Measurements from ENCODE around the gene HORMAD2. TPM values are rescaled to one million over a fixed set of nuclear protein-coding genes. Genes with fewer than 3 reads are reported as not detected.
"Not testable (repeated sequence)": the region's sequence is repeated elsewhere in the genome, so short reads cannot be mapped to it uniquely, and the experiment has no call there.

HORMAD2 gene
- total RNA-seq, 1 experiment from 2014 or later = not detected

DNA sequence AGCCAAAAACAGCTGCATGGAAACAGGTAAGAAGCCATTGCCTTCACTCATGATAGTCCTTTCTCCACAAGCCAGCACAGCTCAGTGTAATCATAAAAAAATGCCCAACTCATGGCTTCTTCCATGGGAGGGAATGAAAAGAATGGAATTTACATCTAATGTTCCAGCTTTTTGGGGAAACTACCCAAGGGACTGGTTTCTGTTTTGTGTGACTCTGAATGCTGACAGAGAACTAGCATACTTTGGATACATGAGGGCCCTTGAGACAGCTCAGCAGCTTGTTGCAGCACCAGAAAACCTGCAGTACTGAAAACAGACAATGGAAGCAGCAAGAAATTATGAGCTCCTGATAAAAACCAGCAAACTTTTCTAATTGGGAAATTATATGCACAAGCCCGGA lies 24.2 kb upstream of the HORMAD2 start:
- intact Hi-C loops (cut with micrococcal nuclease; ENCODE audit: unreplicated experiment) = no loop called here
- H3K27me3 Mint-ChIP-seq (ENCODE audit: unreplicated experiment) = no peaks in the 10 kb centered on the region
- no peak for DNase-seq
- no TSS peak for BruUV-seq (replicated peaks)
- peaks cover 2% of the 10 kb centered on the region for H3K9me3 Mint-ChIP-seq (ENCODE audit: low read depth, unreplicated experiment)
- TF ChIP-seq, protein P1, sequence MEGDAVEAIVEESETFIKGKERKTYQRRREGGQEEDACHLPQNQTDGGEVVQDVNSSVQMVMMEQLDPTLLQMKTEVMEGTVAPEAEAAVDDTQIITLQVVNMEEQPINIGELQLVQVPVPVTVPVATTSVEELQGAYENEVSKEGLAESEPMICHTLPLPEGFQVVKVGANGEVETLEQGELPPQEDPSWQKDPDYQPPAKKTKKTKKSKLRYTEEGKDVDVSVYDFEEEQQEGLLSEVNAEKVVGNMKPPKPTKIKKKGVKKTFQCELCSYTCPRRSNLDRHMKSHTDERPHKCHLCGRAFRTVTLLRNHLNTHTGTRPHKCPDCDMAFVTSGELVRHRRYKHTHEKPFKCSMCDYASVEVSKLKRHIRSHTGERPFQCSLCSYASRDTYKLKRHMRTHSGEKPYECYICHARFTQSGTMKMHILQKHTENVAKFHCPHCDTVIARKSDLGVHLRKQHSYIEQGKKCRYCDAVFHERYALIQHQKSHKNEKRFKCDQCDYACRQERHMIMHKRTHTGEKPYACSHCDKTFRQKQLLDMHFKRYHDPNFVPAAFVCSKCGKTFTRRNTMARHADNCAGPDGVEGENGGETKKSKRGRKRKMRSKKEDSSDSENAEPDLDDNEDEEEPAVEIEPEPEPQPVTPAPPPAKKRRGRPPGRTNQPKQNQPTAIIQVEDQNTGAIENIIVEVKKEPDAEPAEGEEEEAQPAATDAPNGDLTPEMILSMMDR (IDR thresholded peaks at IDR 0.05; ENCODE audit: unreplicated experiment) = no peak
- no peak overlapping the region for H3K27ac Mint-ChIP-seq (ENCODE audit: unreplicated experiment)
- no peaks in the 10 kb centered on the region for H3K4me1 Mint-ChIP-seq (ENCODE audit: low read depth, unreplicated experiment)
- CTCF ChIA-PET = interaction anchor here (1.4 kb wide), 1 partner anchor 256 kb away, joined by 3 read pairs; no protein-coding TSS in a partner anchor
- no peaks in the 10 kb centered on the region for H3K36me3 Mint-ChIP-seq (ENCODE audit: insufficient read depth, unreplicated experiment)
- no peak overlapping the region for H3K4me3 Mint-ChIP-seq (ENCODE audit: low read depth, unreplicated experiment)

DNA sequence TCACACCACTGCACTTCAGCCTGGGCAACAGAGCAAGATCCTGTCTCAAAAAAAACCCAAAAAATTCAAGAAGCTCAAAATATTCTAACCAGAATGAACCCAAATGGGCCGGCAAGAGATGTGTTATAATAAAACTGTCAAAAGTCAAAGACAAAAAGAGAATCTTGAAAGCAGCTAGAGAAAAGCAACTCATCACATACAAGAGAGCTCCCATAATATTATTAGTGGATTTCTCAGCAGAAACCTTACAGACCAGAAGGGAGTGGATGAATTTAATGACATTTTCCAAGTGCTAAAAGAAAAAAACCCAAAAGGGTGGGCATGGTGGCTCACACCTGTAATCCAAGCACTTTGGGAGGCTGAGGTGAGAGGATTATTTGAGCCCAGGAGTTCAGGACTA lies 22.9 kb upstream of the HORMAD2 start:
- Mint-ChIP-seq H3K27ac (ENCODE audit: unreplicated experiment) (no peak overlapping the region), H3K4me3 (ENCODE audit: low read depth, unreplicated experiment) (no peak overlapping the region), H3K36me3 (ENCODE audit: insufficient read depth, unreplicated experiment) (no peaks in the 10 kb centered on the region), H3K4me1 (ENCODE audit: low read depth, unreplicated experiment) (peaks cover under 1% of the 10 kb centered on the region), H3K9me3 (ENCODE audit: low read depth, unreplicated experiment) (peaks cover 2% of the 10 kb centered on the region), H3K27me3 (ENCODE audit: unreplicated experiment) (no peaks in the 10 kb centered on the region)
- DNase-seq = no peak
- intact Hi-C loops (cut with micrococcal nuclease; ENCODE audit: unreplicated experiment) = no loop called here
- no TSS peak for BruUV-seq (replicated peaks)
- CTCF ChIA-PET = interaction anchor here (1.4 kb wide), 1 partner anchor 258 kb away, joined by 3 read pairs; no protein-coding TSS in a partner anchor
- TF ChIP-seq, protein P1 (IDR thresholded peaks at IDR 0.05; ENCODE audit: unreplicated experiment) = no peak

DNA sequence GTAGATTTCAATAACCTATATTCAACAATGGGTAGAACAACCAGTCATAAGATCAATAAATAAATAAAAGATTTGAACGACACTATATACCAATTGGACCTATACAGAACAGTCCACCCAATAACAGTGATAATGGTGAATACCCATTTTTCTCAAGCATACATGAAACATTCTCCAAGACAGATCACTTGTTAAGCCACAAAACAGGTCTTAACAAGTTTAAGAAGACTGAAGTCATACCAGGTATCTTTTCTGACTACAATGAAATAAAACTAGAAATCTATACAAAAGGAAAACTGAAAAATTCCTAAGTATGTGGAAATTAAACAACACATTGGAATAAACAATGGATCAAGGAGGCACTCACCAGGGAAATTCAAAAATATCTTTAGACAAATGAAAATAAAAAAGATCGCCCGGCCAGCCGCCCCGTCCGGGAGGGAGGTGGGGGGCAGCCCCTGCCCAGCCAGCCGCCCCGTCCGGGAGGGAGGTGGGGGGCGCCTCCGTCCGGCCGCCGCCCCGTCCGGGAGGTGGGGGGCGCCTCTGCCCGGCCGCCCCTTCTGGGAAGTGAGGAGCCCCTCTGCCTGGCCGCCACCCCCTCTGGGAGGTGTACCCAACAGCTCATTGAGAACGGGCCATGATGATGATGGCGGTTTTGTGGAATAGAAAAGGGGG lies 20.8 kb upstream of the HORMAD2 start:
- H3K4me3 Mint-ChIP-seq (ENCODE audit: low read depth, unreplicated experiment); BruUV-seq (replicated peaks); intact Hi-C loops (cut with micrococcal nuclease; ENCODE audit: unreplicated experiment); H3K27ac Mint-ChIP-seq (ENCODE audit: unreplicated experiment); CTCF ChIA-PET; H3K27me3 Mint-ChIP-seq (ENCODE audit: unreplicated experiment); DNase-seq; H3K9me3 Mint-ChIP-seq (ENCODE audit: low read depth, unreplicated experiment); H3K36me3 Mint-ChIP-seq (ENCODE audit: insufficient read depth, unreplicated experiment); H3K4me1 Mint-ChIP-seq (ENCODE audit: low read depth, unreplicated experiment): not testable (repeated sequence)

DNA sequence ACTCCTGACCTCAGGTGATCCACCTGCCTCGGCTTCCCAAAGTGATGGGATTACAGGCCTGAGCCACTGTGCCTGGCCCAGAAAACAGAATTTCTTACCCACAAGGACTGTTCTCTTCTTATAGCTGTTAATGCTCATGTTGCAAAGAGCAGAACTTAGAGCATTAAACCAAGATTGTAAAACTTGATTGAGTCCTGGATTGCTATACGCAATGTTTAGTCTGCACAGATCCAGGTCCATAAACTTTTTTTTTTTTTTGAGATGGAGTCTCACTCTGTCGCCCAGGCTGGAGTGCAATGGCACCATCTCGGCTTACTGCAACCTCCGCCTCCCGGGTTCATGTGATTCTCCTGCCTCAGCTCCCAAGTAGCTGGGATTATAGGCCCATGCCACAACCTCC lies 19.2 kb upstream of the HORMAD2 start:
- intact Hi-C loops (cut with micrococcal nuclease; ENCODE audit: unreplicated experiment); H3K9me3 Mint-ChIP-seq (ENCODE audit: low read depth, unreplicated experiment); H3K27me3 Mint-ChIP-seq (ENCODE audit: unreplicated experiment); H3K27ac Mint-ChIP-seq (ENCODE audit: unreplicated experiment); H3K36me3 Mint-ChIP-seq (ENCODE audit: insufficient read depth, unreplicated experiment); DNase-seq; H3K4me3 Mint-ChIP-seq (ENCODE audit: low read depth, unreplicated experiment); BruUV-seq (replicated peaks); H3K4me1 Mint-ChIP-seq (ENCODE audit: low read depth, unreplicated experiment): not testable (repeated sequence)
- CTCF ChIA-PET = interaction anchor here (0.6 to 0.7 kb wide), 2 partner anchors 52 to 310 kb away, joined by 3 to 5 read pairs; no protein-coding TSS in a partner anchor

DNA sequence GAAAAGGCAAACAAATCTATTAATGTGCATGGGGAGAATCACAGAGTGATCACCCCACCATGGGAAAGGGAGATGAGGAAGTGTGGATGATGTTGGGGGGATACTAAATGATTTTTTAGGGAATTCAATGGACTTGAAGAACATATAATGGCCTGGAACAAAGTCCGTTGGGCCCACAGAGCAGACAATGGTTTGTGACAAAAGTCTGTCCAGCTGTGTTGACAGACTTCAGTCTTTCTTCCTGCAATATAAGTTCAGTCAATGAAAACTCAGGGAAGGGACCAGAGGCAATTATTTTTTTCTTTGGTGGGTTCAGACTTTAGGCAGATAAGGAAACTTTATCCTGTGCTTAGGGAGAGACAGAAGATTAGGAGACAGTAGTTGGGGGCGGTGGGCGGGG lies 18.0 kb upstream of the HORMAD2 start:
- CTCF ChIA-PET = interaction anchor here (0.6 kb wide), 1 partner anchor 345 kb away, joined by 6 read pairs; no protein-coding TSS in a partner anchor
- Mint-ChIP-seq H3K27ac (ENCODE audit: unreplicated experiment) (no peak overlapping the region), H3K9me3 (ENCODE audit: low read depth, unreplicated experiment) (no peaks in the 10 kb centered on the region), H3K4me3 (ENCODE audit: low read depth, unreplicated experiment) (no peak overlapping the region), H3K4me1 (ENCODE audit: low read depth, unreplicated experiment) (peaks cover 10% of the 10 kb centered on the region), H3K27me3 (ENCODE audit: unreplicated experiment) (no peaks in the 10 kb centered on the region), H3K36me3 (ENCODE audit: insufficient read depth, unreplicated experiment) (no peaks in the 10 kb centered on the region)
- TF ChIP-seq, protein P1 (IDR thresholded peaks at IDR 0.05; ENCODE audit: unreplicated experiment) = no peak
- no TSS peak for BruUV-seq (replicated peaks)
- DNase-seq = no peak
- intact Hi-C loops (cut with micrococcal nuclease; ENCODE audit: unreplicated experiment) = no loop called here

Data from Calu3 (cell line).